Aorta (tissue), 5 donors: Measurements from ENCODE around the gene AZIN2. TPM values are rescaled to one million over a fixed set of nuclear protein-coding genes. Genes with fewer than 3 reads are reported as not detected.
A peak's percentile ranks its signal among the peaks of the same experiment; 100 is the strongest.

Experiments used
- ATAC-seq: fragments of 200-7000 bp; cut with Tn5 transposase; one replicate; pipeline ENCODE4 v1.9.1; 2022; ENCODE audit warnings: moderate library complexity; ENCODE audit not compliant: low FRiP score
- DNase-seq, 2 donors: peaks; one replicate each; pipeline ENCODE4 v3.0.0-alpha.2; 2020
- H3K27ac ChIP-seq, 2 donors: one replicate each; pipeline ENCODE4 v1.5.1; 2013; ENCODE audit warnings: low read length in 2 of 2, mild to moderate bottlenecking in 2 of 2, moderate library complexity in 2 of 2, control low read depth in 1 of 2, inconsistent platforms in 1 of 2, low read depth in 1 of 2
- H3K27me3 ChIP-seq, 2 donors: one replicate each; pipeline ENCODE4 v1.6.1; 2013; ENCODE audit warnings: control low read depth in 1 of 2, low read length in 1 of 2, mild to moderate bottlenecking in 1 of 2, moderate library complexity in 1 of 2; ENCODE audit not compliant: insufficient read depth in 2 of 2, control insufficient read depth in 1 of 2
- H3K36me3 ChIP-seq, 2 donors: one replicate each; pipeline ENCODE4 v1.6.1; 2013; ENCODE audit warnings: control low read depth in 1 of 2, low read length in 1 of 2, mild to moderate bottlenecking in 1 of 2; ENCODE audit not compliant: insufficient read depth in 2 of 2, control insufficient read depth in 1 of 2
- H3K4me1 ChIP-seq, 2 donors: one replicate each; pipeline ENCODE4 v1.6.1; 2013; ENCODE audit warnings: low read length in 2 of 2, control low read depth in 1 of 2, mild to moderate bottlenecking in 1 of 2, moderate library complexity in 1 of 2; ENCODE audit not compliant: insufficient read depth in 2 of 2, control insufficient read depth in 1 of 2
- H3K4me3 ChIP-seq, 2 donors: one replicate each; pipeline ENCODE4 v1.5.1; 2013; ENCODE audit warnings: low read length in 2 of 2, control low read depth in 1 of 2, mild to moderate bottlenecking in 1 of 2
- H3K9me3 ChIP-seq: one replicate; pipeline ENCODE4 v1.6.1; 2013; ENCODE audit warnings: mild to moderate bottlenecking, low read length; ENCODE audit not compliant: control insufficient read depth
- WGBS, 2 donors: extraction: QIAGEN DNeasy Blood & Tissue Kit; methylation state at CpG; one replicate each; pipeline ENCODE4 v1.1.7; 2013; 5-methylcytosine and 5-hydroxymethylcytosine counted together
- intact Hi-C, 2 donors: fragments of 100-400 bp; cut with DNase I; formaldehyde crosslinking; loops; one replicate each; pipeline versions ENCODE4 v1.14.2 to v1.15.0; 2022
- polyA plus RNA-seq, 2 donors: library from polyadenylated mRNA; stranded (reverse); fragments of 200-250 nt; gene quantifications; one replicate each; pipeline ENCODE4 v1.2.3, GENCODE V29; 2013
- total RNA-seq, 2 donors: library from RNA; stranded (reverse); fragmentation: NEBNext Ultra II Directional; extraction: Animal tissue kit (Norgen Biotek cat#: 25700); gene quantifications; one replicate each; pipeline ENCODE4 v1.2.1, GENCODE V29; 2021
- donor health status: healthy with polysubstance abuse.
- donor health status: Bipolar disorder and iron deficiency.
- donor health status: DM: no; HTN: no; CAD: no.
- donor health status: DM: no; HTN: no; CAD: no.
- donor health status: DM: yes; HTN: yes; CAD: no.

Gene AZIN2
- total and polyA plus RNA-seq, 4 donors: 1.5 to 14.4 (median 3.2) TPM

DNA sequence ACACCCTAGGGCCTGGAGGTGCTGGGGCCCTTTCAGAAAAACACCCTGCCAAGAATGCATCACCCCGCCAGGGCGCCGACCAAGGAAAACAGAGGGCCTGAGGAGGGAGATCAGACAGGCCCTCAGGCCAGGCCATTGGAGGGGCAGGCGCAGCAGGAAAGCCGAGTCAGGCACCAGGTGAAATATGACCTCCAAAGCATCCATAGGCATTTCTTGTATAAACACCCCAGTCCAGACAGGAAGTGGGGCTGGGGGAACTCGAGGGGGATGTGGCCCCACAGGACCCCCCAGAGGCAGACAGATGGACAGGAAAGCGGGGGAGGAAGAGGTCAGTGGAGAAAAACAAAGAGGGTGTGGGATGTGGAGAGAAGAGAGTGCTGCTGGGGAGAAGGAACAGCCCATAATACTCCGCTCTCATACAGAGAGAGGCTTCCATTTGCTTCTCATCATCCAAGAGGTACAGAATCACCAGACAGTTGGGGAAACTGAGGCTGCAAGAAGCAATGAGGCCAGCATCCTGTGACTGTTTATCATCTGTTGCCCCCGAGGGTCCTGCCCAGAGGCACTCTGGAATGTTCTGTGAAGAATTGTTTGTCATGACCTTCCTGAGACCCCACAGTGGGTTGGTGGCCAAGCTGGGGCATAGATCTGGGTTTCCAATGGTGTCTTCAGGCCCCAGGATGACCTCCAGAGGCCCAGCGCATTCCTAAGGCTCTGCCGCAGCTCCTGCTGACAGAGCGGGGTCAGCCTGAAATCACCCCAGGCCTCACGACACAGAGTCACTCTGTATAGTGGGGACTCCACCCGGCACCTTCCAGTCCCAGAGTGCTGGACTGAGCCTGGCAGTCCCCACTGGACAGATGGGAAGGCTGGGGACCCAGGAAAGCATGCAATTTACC lies 82.9 kb downstream of the AZIN2 start:
- H3K27ac ChIP-seq: no peak overlapping the region
- intact Hi-C loops: no loop called here
- peaks cover 0 to 4% of the 10 kb centered on the region in 2 donors for H3K36me3 ChIP-seq
- peak; percentile 5 for ATAC-seq
- H3K27me3 ChIP-seq: no peaks in the 10 kb centered on the region
- H3K9me3 ChIP-seq: no peaks in the 10 kb centered on the region
- no peak overlapping the region for H3K4me3 ChIP-seq
- H3K4me1 ChIP-seq: no peaks in the 10 kb centered on the region
- 45 to 49% methylated on average over 14 of the region's 14 CpGs for WGBS, 2 donors
- DNase-seq: no peak

DNA sequence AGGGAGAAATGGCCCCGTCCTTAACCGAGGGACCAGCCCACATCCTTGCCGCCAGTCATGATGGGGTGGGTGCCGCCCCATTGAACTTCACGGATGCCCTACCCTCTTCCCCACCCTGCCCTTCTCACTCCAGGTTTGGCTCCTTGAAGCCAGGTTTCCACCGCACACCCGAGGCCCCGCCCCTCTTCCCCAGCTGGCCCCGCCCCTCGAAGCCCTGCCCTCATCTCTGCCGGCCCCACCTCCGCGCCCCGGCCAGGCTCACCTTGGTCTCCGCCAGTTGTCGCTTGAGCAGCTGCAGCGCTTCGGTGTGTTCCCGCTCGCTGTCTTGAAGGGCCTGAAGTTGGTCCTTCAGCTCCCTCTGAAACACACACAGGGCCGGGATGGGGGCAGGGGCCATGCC lies 84.3 kb downstream of the AZIN2 start:
- whole genome bisulfite sequencing, 2 donors: 83 to 85% methylated on average over 17 to 21 of the region's 21 CpGs
- DNase-seq (no peak), ATAC-seq (no peak)
- Histone ChIP-seq H3K36me3 (no peaks in the 10 kb centered on the region), H3K9me3 (no peaks in the 10 kb centered on the region), H3K27me3 (no peaks in the 10 kb centered on the region), H3K4me1 (no peaks in the 10 kb centered on the region), H3K4me3 (no peak overlapping the region), H3K27ac (no peak overlapping the region)
- intact Hi-C loops: no loop called here

DNA sequence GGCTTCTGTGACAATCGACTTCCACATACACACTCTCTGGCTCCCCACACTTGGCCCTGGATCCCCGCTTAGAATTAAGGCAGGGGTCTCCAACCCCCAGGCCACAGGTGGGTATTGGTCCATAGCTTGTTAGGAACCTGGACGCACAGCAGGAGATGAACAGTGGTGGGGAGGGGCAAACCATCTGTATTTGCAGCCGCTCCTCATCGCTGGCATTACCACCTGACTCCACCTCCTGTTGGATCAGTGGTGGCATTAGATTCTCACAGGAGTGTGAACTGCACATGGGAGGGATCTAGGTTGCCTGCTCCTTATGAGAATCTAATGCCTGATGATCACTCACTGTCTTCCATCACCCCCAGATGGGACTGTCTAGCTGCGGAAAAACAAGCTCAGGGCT lies 84.9 kb downstream of the AZIN2 start:
- no peak overlapping the region for H3K27ac ChIP-seq
- DNase-seq (no peak), ATAC-seq (no peak)
- WGBS, 2 donors: 91 to 94% methylated on average over 6 of the region's 6 CpGs
- no peaks in the 10 kb centered on the region for H3K4me1 ChIP-seq
- H3K27me3 ChIP-seq: no peaks in the 10 kb centered on the region
- H3K36me3 ChIP-seq: no peaks in the 10 kb centered on the region
- intact Hi-C loops: no loop called here
- H3K9me3 ChIP-seq: no peaks in the 10 kb centered on the region
- no peak overlapping the region for H3K4me3 ChIP-seq

DNA sequence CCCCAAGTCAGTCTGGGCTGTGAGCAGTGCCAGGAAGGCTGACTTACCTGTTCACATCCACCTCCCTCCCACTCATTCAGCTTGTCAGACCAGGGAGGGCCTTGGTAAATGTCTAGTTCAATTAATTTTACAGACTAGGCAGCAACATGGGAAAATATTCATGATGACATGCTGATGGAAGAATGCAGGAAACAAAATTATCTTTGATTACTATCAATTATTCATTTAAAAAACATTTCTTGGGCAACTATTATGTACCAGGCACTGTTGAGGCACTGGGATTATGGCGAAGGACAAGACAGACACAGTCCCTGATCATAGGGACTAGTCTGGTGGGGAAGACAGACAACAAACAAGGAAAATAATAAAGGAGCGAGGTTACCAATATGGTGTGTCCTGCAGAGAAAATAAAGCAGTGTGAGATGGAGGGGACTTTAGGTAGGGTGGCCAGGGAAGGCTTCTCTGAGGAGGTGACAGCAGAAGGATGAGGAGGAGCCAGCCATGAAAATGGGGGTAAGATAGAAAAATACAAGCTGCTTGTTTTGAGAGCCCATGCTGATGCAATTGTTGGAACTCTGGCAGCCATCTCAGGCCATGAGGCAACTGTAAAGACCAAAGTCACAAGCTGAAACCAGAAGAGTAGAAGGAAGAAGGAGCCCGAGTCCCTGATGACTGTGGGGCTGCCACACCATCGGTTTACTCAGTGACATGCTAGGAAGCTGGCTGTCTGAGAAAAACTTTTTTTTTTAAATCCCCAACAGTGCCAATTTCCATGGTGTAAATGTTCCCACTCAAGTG lies 86.9 kb downstream of the AZIN2 start:
- Histone ChIP-seq H3K4me1 (no peaks in the 10 kb centered on the region), H3K27me3 (no peaks in the 10 kb centered on the region), H3K4me3 (no peak overlapping the region), H3K36me3 (no peaks in the 10 kb centered on the region), H3K9me3 (no peaks in the 10 kb centered on the region), H3K27ac (no peak overlapping the region)
- DNase-seq (no peak), ATAC-seq (no peak)
- intact Hi-C loops: no loop called here
- WGBS, 2 donors: 92 to 93% methylated on average over 4 of the region's 4 CpGs

DNA sequence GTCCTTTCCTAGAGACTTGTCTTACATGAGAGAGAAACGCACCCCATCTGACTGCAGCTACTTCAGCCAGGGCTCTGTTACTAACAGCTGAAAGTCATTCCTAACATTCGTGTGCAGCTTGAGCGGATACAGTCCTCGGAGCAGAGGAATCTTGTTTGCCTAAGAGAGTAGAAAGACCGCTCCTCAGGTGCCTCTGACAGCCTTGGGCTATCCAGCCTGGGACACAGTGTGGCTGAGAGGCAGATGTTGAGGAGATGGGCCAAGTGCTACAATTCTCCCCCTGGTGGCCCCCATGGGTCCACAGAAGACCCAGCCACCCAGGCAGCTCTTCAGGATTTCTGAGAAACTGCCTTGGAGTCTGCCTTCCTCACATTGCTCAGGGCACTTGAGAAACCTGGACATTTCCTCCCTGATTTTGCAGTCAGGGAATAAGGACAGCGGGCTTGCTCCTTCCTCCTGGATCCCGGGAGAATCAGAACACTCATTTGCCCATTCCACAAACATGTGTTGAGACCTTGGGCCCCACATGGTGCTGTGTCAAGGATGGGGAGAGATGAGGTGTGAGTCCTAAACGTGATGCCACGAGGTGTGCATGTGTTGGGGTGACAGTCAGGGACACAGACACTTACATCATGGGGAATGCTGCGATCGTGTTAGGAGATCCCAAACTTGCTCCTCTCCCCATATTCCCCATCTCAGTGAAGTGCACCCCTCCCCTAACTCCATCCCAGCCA lies 87.8 kb downstream of the AZIN2 start:
- H3K27ac ChIP-seq: no peak overlapping the region
- DNase-seq (no peak), ATAC-seq (no peak)
- H3K9me3 ChIP-seq: no peaks in the 10 kb centered on the region
- H3K4me3 ChIP-seq: no peak overlapping the region
- 64 to 71% methylated on average over 11 of the region's 11 CpGs for WGBS, 2 donors
- intact Hi-C loops: no loop called here
- no peaks in the 10 kb centered on the region for H3K27me3 ChIP-seq
- no peaks in the 10 kb centered on the region for H3K36me3 ChIP-seq
- no peaks in the 10 kb centered on the region for H3K4me1 ChIP-seq

DNA sequence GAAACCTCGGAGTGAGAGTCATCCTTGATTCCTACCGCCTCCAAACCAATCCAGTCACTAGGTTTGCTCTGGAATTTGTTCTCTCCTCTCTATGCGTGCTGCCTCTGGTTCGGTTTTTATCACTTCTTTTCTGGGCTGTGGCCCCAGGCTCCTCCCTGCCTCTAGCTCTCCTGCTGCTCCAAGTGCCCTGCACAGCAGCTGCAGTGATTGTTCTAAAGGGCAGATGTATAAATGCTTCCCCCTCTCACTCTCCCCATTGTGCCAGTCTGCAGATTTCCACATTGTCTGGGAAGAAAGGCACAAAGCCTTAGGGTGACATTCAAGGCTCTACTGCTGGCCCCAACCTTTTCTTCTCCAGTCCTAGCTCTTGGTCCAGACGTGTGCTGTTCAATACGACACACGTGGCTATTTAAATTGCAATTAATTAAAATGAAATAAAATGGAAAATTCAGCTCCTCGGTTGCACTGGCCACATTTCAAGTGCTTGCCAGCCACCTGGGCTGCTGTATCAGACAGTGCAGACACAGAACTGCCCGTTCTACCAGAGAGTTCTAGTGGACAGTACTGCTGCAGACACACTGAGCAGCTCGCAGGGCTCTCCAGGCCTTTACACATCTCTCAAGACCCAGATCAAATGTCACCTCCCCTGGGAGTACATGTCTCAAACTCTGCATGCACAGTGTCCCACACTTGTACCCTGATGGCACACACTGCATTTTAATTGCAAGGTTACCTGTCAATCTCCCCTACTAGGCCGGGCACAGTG lies 88.5 kb downstream of the AZIN2 start:
- no peak for DNase-seq
- intact Hi-C loops: no loop called here
- no peak for ATAC-seq
- WGBS, 2 donors: 36 to 52% methylated on average over 11 of the region's 11 CpGs
- Histone ChIP-seq H3K4me1 (no peaks in the 10 kb centered on the region), H3K27ac (no peak overlapping the region), H3K4me3 (no peak overlapping the region), H3K9me3 (no peaks in the 10 kb centered on the region), H3K27me3 (no peaks in the 10 kb centered on the region), H3K36me3 (no peaks in the 10 kb centered on the region)
